Endothelial cell of umbilical vein (primary cell): ENCODE data around the gene DAB2. TPM values are rescaled to one million over a fixed set of nuclear protein-coding genes. Genes with fewer than 3 reads are reported as not detected.

Experiments
- BruUV-seq: library from RNA; stranded (reverse); fragments of 400-500 nt; replicated peaks from 2 replicates; lab custom pipeline; 2021; lab: Mats Ljungman, UMichigan
- CTCF ChIA-PET: fragments of 300-600, 350-600 bp; sonication (Branson Sonifier 250); formaldehyde crosslinking; loops from one replicate; lab custom pipeline; 2021; ENCODE audit warnings: antibody characterized with exemption, inconsistent platforms; lab: Charles Lee
- POLR2A ChIA-PET: fragments of 300-600, 350-600 bp; sonication (Branson Sonifier 250); formaldehyde crosslinking; loops from one replicate; lab custom pipeline; 2021; ENCODE audit warnings: antibody characterized with exemption, inconsistent platforms; lab: Charles Lee
- DNase-seq: peaks from one replicate; pipeline ENCODE4 v3.0.0-alpha.2; 2011; ENCODE audit warnings: low read depth, low spot score
- FAIRE-seq: peaks from 2 replicates; lab custom pipeline; 2011; peaks lifted over from hg19 to GRCh38; lab: Jason Lieb, UNC
- H2AFZ ChIP-seq: 2 replicates; pipeline ENCODE4 v1.6.0; 2012; ENCODE audit warnings: low read depth, low read length, control low read depth, inconsistent platforms
- H3K27ac ChIP-seq: 2 replicates; pipeline ENCODE4 v1.5.1; 2011; ENCODE audit warnings: low read depth, mild to moderate bottlenecking, control low read depth, low read length, moderate library complexity; ENCODE audit not compliant: insufficient read depth
- H3K27me3 ChIP-seq, 2 experiments: 2 replicates each; pipeline versions ENCODE4 v1.6.0 to v1.6.1; 2011; ENCODE audit warnings: low read length in 2 of 2, mixed read lengths in 1 of 2; ENCODE audit not compliant: control insufficient read depth in 2 of 2, insufficient read depth in 2 of 2
- H3K36me3 ChIP-seq, 2 experiments: 2 replicates in 1 of 2; 3 replicates in 1 of 2; pipeline ENCODE4 v1.5.1; 2011; ENCODE audit warnings: low read length in 2 of 2, mild to moderate bottlenecking in 1 of 2, moderate library complexity in 1 of 2; ENCODE audit not compliant: control insufficient read depth in 2 of 2, insufficient read depth in 2 of 2; ENCODE audit errors: extremely low read depth in 1 of 2
- H3K4me1 ChIP-seq: 3 replicates; pipeline ENCODE4 v1.5.1; 2011; ENCODE audit warnings: mild to moderate bottlenecking, low read length; ENCODE audit not compliant: control insufficient read depth, insufficient read depth; ENCODE audit errors: extremely low read depth
- H3K4me2 ChIP-seq: 2 replicates; pipeline ENCODE4 v1.6.1; 2011; ENCODE audit warnings: low read length, control low read depth, mixed read lengths; ENCODE audit not compliant: insufficient read depth
- H3K4me3 ChIP-seq, 3 experiments: fragments of 200-600 bp in 1 of 3; sonication (generic), shearing (Covaris generic) in 1 of 3; replicated peaks in 1 of 3; 2 replicates each; pipeline ENCODE4 v1.5.1; 2011 to 2016; ENCODE audit warnings: control low read depth in 3 of 3, low read length in 3 of 3, mild to moderate bottlenecking in 2 of 3, inconsistent platforms in 1 of 3, low read depth in 1 of 3, moderate library complexity in 1 of 3; ENCODE audit not compliant: insufficient read depth in 1 of 3
- H3K79me2 ChIP-seq: 2 replicates; pipeline ENCODE4 v1.6.0; 2012; ENCODE audit warnings: low read length, inconsistent platforms; ENCODE audit not compliant: control insufficient read depth, insufficient read depth
- H3K9ac ChIP-seq: replicated peaks from 2 replicates; pipeline ENCODE3; 2011; ENCODE audit warnings: low read length, control low read depth; ENCODE audit not compliant: insufficient read depth; ENCODE audit errors: extremely low read depth
- H3K9me1 ChIP-seq: replicated peaks from 3 replicates; pipeline ENCODE4 v1.6.0; 2011; ENCODE audit warnings: mild to moderate bottlenecking, low read length; ENCODE audit not compliant: control insufficient read depth, insufficient read depth; ENCODE audit errors: extremely low read depth
- H3K9me3 ChIP-seq: replicated peaks from 2 replicates; pipeline ENCODE4 v1.5.1; 2012; ENCODE audit warnings: low read length, inconsistent platforms; ENCODE audit not compliant: control insufficient read depth, insufficient read depth
- H4K20me1 ChIP-seq: replicated peaks from 2 replicates; pipeline ENCODE3; 2011; ENCODE audit warnings: mild to moderate bottlenecking, low read length; ENCODE audit not compliant: control insufficient read depth, insufficient read depth; ENCODE audit errors: extremely low read depth
- FOS ChIP-seq: IDR thresholded peaks from 2 replicates; pipeline ENCODE4 v1.6.1; 2011; ENCODE audit warnings: mild to moderate bottlenecking, low read length, moderate library complexity, borderline replicate concordance; ENCODE audit not compliant: insufficient read depth
- GATA2 ChIP-seq: IDR thresholded peaks from 2 replicates; pipeline ENCODE4 v1.7.0; 2011; ENCODE audit warnings: low read depth, mild to moderate bottlenecking, moderate library complexity, mixed read lengths, low read length; ENCODE audit not compliant: insufficient read length, insufficient read depth
- JUN ChIP-seq: IDR thresholded peaks from 2 replicates; pipeline ENCODE4 v1.6.1; 2011; ENCODE audit warnings: borderline replicate concordance, low read depth; ENCODE audit not compliant: insufficient read length, insufficient read depth
- POLR2A ChIP-seq: IDR thresholded peaks from 2 replicates; pipeline ENCODE4 v1.6.1; 2012; ENCODE audit warnings: low read depth, mild to moderate bottlenecking, control low read depth, low read length
- POLR2AphosphoS5 ChIP-seq: IDR thresholded peaks from 2 replicates; pipeline ENCODE4 v1.6.1; 2012; ENCODE audit warnings: low read depth, mild to moderate bottlenecking, control low read depth, low read length, moderate library complexity; ENCODE audit not compliant: insufficient read depth
- dilution Hi-C: fragments of 300-500 bp; cut with MboI; formaldehyde crosslinking; loops from one replicate; pipeline ENCODE4 v1.15.0; 2019; ENCODE audit warnings: low sequenced_read_pairs; ENCODE audit not compliant: extremely low pct_ligation_motif_present
- intact Hi-C: fragments of 100-400 bp; cut with micrococcal nuclease; formaldehyde crosslinking; loops from one replicate; pipeline ENCODE4 v1.10.0; 2022
- polyA plus RNA-seq, 4 experiments: library from polyadenylated mRNA; depleted of rRNA in 3 of 4; stranded (reverse) in 3 of 4; unstranded in 1 of 4; fragments of >200 nt; gene quantifications; 2 replicates each; pipeline versions ENCODE4 v1.2.1 to v1.2.3, GENCODE V29; 2011 to 2012; ENCODE audit warnings: missing spikeins in 1 of 4
- total RNA-seq: library from RNA; stranded (reverse); gene quantifications from 2 replicates; pipeline ENCODE4 v1.2.3, GENCODE V29; 2021
- TF ChIP-seq, protein P1 (sequence below): IDR thresholded peaks from 2 replicates; pipeline ENCODE4 v1.6.1; 2011; ENCODE audit not compliant: insufficient read depth, insufficient read length
- TF ChIP-seq, protein P2 (sequence below), 2 donors: IDR thresholded peaks; 1 replicate in 1 of 2; 2 replicates in 1 of 2; pipeline ENCODE4 v1.5.1; 2011; ENCODE audit warnings: low read length in 2 of 2, mild to moderate bottlenecking in 2 of 2, moderate library complexity in 2 of 2, control low read depth in 1 of 2, inconsistent platforms in 1 of 2, low read depth in 1 of 2; ENCODE audit not compliant: insufficient read depth in 1 of 2; ENCODE audit errors: extremely low read depth in 1 of 2

DAB2 gene
- total and polyA plus RNA-seq, 2 donors (not counting 3 experiments of a cell fraction or from before 2014, with no cell fraction given): 168 to 283 TPM

DNA sequence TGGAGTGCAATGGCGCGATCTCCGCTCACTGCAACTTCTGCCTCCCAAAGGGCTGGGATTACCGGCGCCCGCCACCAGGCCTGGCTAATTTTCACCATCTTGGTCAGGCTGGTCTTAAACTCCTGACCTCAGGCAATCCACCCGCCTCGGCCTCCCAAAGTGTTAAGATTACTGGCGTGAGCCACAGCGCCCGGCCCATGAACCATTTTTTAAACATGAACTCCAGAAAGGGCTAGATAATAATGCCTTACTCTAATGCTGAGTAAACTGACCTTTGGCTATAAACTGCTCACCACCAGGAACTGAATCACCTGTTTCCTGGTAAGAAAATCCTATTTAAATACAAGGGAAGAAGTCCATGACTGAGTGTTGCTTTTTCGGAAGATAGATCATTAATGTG lies 23.2 kb upstream of the DAB2 start:
- dilution Hi-C loops: no loop called here

More for the DNA sequence above, 23.2 kb upstream of the DAB2 start:
- intact Hi-C loops: no loop called here
- peak; percentile 79 for DNase-seq
- H3K4me2 ChIP-seq: peak overlapping the region; percentile 23
- ChIA-PET CTCF (no interaction called here), POLR2A (no interaction called here)
- H3K27ac ChIP-seq: peak overlapping the region; percentile 50
- H3K9me1 ChIP-seq: no peaks in the 10 kb centered on the region
- no peak overlapping the region for H3K4me3 ChIP-seq
- peak overlapping the region; percentile 1 for H2AFZ ChIP-seq
- TF ChIP-seq POLR2A (no peak), POLR2AphosphoS5 (peak; percentile 54), GATA2 (peak; percentile 42), FOS (peak; percentile 85), JUN (peak; percentile 62)
- TF ChIP-seq, protein P1, sequence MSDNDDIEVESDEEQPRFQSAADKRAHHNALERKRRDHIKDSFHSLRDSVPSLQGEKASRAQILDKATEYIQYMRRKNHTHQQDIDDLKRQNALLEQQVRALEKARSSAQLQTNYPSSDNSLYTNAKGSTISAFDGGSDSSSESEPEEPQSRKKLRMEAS: no peak
- TF ChIP-seq, protein P2, sequence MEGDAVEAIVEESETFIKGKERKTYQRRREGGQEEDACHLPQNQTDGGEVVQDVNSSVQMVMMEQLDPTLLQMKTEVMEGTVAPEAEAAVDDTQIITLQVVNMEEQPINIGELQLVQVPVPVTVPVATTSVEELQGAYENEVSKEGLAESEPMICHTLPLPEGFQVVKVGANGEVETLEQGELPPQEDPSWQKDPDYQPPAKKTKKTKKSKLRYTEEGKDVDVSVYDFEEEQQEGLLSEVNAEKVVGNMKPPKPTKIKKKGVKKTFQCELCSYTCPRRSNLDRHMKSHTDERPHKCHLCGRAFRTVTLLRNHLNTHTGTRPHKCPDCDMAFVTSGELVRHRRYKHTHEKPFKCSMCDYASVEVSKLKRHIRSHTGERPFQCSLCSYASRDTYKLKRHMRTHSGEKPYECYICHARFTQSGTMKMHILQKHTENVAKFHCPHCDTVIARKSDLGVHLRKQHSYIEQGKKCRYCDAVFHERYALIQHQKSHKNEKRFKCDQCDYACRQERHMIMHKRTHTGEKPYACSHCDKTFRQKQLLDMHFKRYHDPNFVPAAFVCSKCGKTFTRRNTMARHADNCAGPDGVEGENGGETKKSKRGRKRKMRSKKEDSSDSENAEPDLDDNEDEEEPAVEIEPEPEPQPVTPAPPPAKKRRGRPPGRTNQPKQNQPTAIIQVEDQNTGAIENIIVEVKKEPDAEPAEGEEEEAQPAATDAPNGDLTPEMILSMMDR (IDR thresholded peaks at IDR 0.05; ENCODE audit: extremely low read depth in 1 of 2, insufficient read depth in 1 of 2, low read depth in 1 of 2, low read length in 2 of 2): no peak
- TSS peak; percentile 57 for BruUV-seq
- no peak for FAIRE-seq
- no peaks in the 10 kb centered on the region for H3K27me3 ChIP-seq
- peaks cover 18% of the 10 kb centered on the region for H3K4me1 ChIP-seq
- no peaks in the 10 kb centered on the region for H3K79me2 ChIP-seq
- H3K36me3 ChIP-seq: no peaks in the 10 kb centered on the region
- no peak overlapping the region for H3K9ac ChIP-seq
- no peaks in the 10 kb centered on the region for H4K20me1 ChIP-seq
- no peaks in the 10 kb centered on the region for H3K9me3 ChIP-seq
